ENCODE measurements around the gene CASP7.
A peak's percentile ranks its signal among the peaks of the same experiment; 100 is the strongest.

Gene CASP7

DNA sequence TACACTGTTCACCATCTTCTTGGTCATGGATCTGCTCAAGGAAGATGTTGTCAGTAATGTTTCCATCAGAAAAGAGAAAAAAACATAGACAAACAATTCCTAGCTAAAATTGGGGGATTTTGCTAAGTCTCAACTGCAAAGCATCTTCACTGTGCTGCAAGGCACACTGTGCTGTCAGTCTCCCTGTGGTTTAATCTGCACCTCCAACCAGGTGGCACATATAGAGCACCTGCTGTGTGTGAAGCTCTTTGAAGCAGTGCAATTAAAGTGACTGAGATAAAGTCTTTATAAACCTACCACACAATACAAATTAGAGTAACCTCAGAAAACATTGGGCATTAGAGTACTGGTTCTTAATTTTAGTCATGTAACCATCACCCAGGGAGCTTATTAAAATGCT is 22.2 kb upstream of the CASP7 start:
- peaks cover 6% of the 10 kb centered on the region for H3K27me3 Mint-ChIP-seq
- no peak overlapping the region for H3K27ac Mint-ChIP-seq
- H3K36me3 Mint-ChIP-seq: no peaks in the 10 kb centered on the region
- H3K4me3 Mint-ChIP-seq: no peak overlapping the region
- H3K4me1 Mint-ChIP-seq: no peaks in the 10 kb centered on the region
- H3K9me3 Mint-ChIP-seq: no peaks in the 10 kb centered on the region

DNA sequence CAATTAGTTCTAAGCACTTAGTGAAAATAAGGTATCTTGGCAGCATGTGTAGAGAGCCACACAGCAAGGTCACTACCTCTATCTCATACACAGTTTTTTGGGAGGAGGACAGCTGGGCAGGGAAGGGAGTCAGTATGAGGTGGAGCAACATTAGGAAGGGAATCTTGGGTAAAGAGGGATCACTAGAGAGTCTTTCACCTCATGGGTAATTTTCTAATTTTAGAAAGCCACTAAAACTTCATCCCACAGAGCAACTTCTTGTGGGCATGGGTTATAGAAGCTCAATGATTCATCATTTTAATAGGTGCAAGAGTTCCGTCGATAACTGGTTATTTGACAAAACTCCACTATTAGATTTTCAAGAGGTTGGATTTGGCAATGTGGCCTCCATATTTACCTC is 18.4 kb upstream of the CASP7 start:
- Mint-ChIP-seq H3K4me1 (no peaks in the 10 kb centered on the region), H3K4me3 (no peak overlapping the region), H3K27ac (no peak overlapping the region), H3K27me3 (peaks cover 6% of the 10 kb centered on the region), H3K36me3 (no peaks in the 10 kb centered on the region), H3K9me3 (no peaks in the 10 kb centered on the region)

DNA sequence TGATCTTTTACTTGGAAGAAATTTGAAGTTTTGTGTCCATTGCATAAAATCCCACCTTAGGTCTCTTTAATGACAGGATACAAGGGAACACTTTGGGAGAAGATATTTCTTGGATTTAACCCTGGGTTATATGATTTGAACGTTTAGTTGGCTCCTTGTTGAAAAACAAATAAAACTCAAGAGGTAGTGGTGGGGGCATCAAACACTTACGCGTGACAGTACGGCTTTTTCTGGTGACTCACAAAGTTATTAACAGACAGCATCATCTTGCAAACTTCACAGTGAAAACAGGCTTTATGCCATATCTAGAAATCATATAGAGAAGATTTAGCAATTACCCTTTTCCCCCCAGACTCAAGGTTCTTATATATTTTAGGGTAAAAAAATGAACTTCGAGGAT is 16.6 kb upstream of the CASP7 start:
- H3K4me3 Mint-ChIP-seq: no peak overlapping the region
- no peaks in the 10 kb centered on the region for H3K36me3 Mint-ChIP-seq
- no peak overlapping the region for H3K27ac Mint-ChIP-seq
- no peaks in the 10 kb centered on the region for H3K9me3 Mint-ChIP-seq
- H3K4me1 Mint-ChIP-seq: no peaks in the 10 kb centered on the region
- peaks cover 4% of the 10 kb centered on the region for H3K27me3 Mint-ChIP-seq

DNA sequence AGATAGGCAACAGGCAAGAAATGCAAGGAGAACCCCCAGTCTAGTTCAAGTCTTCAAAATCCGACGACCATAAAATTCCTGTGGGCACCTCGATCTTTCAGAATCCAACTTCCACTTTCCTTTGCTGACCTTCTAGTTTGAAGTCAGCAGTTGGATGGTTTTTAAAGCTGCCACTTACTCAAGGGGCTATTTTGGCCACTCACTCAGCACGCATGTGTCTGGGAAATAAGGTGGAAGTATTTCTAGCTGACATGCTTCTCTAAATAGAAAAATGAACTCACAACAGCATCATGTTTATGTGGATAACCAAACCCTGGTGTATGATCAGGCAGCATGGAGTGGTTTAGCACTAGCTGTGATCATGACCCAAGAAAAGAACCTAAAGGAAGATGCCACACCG is 15.8 kb upstream of the CASP7 start, which contains the start of gene NRAP:
NRAP (minus strand) TSS at position 134 of the 400 bp plus-strand sequence. CDS start 159 bp downstream, outside the sequence.
- Mint-ChIP-seq H3K36me3 (no peaks in the 10 kb centered on the region), H3K4me3 (no peak within 1 kb of the TSS), H3K9me3 (no peaks in the 10 kb centered on the region), H3K4me1 (no peaks in the 10 kb centered on the region), H3K27ac (no peak within 1 kb of the TSS), H3K27me3 (peaks cover 4% of the 10 kb centered on the region)

DNA sequence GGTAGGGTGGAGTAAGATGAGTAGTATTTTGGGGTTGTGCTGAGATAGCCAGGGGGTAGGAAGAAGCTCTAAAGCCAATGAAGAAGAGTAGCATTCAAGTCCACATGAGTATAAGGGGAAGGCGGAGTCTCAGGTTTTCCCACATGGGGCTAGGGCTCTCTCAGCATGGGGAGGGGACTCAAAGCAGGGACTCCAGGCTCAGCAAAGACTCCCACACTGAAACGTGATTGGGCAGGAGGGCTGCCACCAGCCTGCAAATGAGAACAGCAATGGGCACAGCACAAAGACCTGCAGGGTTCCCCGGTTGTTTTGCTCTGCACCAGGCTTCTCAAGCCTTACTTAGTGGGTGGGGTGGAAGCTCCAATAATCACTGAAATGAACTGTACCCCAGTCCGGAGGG is 14.4 kb upstream of the CASP7 start:
- Mint-ChIP-seq H3K4me3 (no peak overlapping the region), H3K27me3 (peaks cover 4% of the 10 kb centered on the region), H3K9me3 (peaks cover 3% of the 10 kb centered on the region), H3K36me3 (peaks cover 1% of the 10 kb centered on the region), H3K27ac (no peak overlapping the region), H3K4me1 (no peaks in the 10 kb centered on the region)

DNA sequence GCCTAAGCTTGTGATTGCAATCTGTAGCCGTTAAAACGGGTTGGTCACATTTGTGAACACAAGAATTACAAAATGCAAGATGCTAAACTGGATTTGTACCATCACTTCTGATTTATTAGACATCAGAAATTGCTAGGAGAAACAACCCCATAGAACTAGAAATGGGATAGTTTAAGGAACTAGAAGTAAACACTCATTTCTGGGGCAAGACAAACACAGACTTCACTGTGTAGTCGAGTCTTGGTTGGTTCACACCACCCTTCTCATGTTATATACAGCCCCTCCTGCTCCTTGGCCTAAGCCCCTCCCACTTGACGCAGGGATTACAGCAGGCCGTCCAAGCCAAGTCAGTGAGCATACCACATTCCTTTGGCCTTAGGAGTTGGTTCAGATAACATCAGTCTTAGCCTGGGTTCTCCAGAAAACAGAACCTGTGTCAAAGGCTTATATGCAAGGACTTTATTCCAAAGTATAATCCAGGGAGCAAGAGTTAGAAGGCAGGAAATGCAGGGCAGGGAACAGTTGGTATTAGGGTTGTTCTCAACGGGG is 13.8 kb upstream of the CASP7 start:
- H3K27ac Mint-ChIP-seq: no peak overlapping the region
- peaks cover 6% of the 10 kb centered on the region for H3K9me3 Mint-ChIP-seq
- no peaks in the 10 kb centered on the region for H3K4me1 Mint-ChIP-seq
- H3K27me3 Mint-ChIP-seq: peaks cover 5% of the 10 kb centered on the region
- peaks cover 4% of the 10 kb centered on the region for H3K36me3 Mint-ChIP-seq
- no peak overlapping the region for H3K4me3 Mint-ChIP-seq

DNA sequence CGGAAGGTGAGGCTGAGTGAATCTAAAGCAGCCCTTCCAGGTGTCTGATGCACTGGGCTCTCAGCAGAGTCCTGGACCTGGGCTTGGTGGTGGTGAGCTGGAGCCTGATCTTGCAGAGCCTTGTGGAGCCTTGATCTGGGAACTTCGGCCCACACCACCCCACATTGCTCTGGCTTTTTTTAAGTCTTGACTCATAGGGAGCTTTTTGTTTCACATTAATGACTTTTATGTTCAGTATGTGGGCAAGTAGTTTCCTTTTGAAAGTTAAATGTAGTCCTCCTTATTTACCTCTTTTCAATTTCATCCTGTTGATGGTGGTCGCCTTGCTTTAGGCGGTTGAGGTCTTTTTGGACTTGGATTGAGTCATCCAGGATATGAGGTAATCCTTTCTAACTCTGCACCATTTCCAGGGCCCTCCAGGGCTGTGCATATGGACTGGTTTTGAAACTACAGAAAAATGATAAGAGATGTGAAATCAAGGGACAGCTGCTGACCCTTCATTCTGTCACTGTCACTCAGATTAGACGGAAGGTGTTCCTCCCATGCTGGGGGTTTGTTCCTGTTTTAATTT is 12.9 kb upstream of the CASP7 start:
- peaks cover 6% of the 10 kb centered on the region for H3K9me3 Mint-ChIP-seq
- peaks cover 7% of the 10 kb centered on the region for H3K27me3 Mint-ChIP-seq
- peaks cover 4% of the 10 kb centered on the region for H3K36me3 Mint-ChIP-seq
- H3K4me3 Mint-ChIP-seq: no peak overlapping the region
- no peak overlapping the region for H3K27ac Mint-ChIP-seq
- H3K4me1 Mint-ChIP-seq: no peaks in the 10 kb centered on the region

DNA sequence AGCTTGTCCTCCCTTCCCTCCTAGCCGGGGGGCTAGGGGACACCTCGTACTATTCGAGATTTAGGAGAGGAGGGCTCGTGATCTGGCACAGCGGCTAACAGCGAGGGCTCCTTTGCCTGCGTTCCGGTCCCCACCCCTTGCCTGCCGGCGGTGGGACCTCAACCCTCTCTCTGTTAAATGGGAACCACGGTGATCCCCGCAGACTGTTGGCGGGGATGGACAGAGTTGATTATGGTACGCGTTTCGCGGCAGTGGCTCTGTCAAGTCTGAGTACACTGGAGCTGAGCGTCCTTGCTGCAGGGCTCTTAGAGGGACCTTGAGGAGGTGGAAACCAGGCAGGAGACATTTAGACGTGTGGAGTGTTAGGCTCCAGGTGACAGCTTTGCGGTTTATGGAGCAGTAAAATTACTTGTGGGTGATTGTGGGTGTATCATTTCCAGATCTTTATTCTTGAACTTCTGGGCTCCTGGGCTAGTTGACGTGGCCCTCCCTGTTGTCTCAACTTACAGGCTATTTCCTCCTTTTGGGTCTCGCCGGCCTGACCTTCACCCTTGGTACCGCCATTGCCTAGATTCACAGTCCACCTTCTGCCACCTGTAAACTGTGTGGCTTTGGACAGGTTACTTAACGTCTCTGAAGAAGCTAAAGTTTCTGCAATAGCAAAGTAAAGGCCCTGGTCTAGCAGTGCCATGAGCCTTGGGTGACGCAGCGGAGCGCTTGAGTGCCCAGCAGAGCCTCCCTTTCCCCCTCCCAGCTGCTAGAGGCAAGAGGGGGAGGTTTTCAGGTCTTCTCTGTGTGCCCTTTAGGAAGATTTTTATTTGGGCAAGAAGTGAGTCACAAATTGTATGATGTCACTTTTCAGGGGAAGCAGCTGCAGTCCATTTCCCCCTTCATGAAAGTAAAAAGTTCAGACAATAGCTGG is 739 bp downstream of the CASP7 start:
- Mint-ChIP-seq H3K27me3 (no peaks in the 10 kb centered on the region), H3K36me3 (peaks cover 15% of the 10 kb centered on the region), H3K4me1 (peaks cover 49% of the 10 kb centered on the region), H3K4me3 (peak overlapping the region; percentile 93), H3K27ac (peak overlapping the region; percentile 81), H3K9me3 (peaks cover 6% of the 10 kb centered on the region)

DNA sequence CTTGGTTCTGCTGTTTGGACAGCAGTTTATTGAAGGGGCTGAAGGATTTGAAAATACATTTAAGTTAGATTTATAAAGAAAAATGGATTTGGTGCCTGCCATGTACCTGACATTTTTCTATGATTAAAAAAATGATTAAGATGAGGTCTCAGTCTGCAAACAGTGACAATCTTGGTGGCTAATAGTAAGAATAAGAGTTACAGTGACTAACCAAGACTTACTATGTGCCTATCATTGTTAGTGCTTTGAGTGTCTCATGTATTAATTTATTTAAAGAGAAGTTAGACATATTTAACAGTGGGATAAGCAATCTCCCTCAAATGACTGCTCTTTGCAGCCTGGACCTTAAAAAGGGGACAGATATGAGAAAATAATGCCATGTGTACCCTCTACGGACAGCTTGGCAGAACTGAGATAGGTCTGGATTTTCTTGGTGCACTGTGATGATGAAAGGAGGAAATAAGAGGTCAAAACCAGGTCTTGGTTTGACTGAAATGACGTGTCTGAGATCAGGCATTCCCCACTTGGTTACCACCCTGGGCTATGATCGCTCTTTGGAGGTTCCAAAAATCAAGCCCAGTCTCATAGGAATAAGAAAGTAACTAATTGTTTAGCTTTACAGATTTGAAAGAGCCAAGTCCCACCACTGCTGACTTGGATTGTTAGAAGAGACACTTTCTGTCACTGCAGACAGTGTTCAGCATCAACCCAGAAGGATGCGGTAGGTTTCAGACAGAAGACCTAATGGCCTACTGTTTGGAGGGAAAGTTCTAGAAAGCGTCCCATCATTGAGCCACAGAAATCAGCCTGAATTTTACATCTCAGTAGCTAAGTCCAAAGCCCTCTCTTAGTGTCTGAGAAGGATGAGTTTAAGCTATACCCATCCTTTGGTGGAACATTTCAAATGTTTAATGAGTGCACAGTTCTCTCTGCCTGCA is 2.1 kb downstream of the CASP7 start:
- peak overlapping the region; percentile 93 for H3K4me3 Mint-ChIP-seq
- H3K27me3 Mint-ChIP-seq: no peaks in the 10 kb centered on the region
- H3K9me3 Mint-ChIP-seq: peaks cover 12% of the 10 kb centered on the region
- H3K4me1 Mint-ChIP-seq: peaks cover 49% of the 10 kb centered on the region
- H3K36me3 Mint-ChIP-seq: peaks cover 19% of the 10 kb centered on the region
- peak overlapping the region; percentile 75 for H3K27ac Mint-ChIP-seq

DNA sequence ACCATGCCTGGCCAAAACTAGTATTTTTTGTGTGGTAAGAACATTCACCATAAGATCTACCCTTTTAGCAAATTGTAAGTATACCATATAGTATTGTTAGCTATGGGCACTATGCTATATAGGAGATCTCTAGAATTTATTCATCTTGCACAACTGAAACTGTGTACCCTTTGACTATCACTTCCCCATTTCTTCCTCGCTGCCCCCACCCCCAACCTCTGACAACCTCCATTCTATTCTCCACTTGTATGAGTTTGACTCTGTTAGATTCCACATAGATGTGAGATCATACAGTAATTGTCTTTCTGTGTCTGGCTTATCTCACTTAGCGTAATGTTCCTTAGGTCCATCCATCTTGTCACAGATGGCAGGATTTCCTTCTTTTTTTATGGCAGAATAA is 3.6 kb downstream of the CASP7 start:
- Mint-ChIP-seq H3K27me3 (no peaks in the 10 kb centered on the region), H3K36me3 (peaks cover 26% of the 10 kb centered on the region), H3K27ac (no peak overlapping the region), H3K4me1 (peaks cover 51% of the 10 kb centered on the region), H3K9me3 (peaks cover 15% of the 10 kb centered on the region), H3K4me3 (no peak overlapping the region)

DNA sequence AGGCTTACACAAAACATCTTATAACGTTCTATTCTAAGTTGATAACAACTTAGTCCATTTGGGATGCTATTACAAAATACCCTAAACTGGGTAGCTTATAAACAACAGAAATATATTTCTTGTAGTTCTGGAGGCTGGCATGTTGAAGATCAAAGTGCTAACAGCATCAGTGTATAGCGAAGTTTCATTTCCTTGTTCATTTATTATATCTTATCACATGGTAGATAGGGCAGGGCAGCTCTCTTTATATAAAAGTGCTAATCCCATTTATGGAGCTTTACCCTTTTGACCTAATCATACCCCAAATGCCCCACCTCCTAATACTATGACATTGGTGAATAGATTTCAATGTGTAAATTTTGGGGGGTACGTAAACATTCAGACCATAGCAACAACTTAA is 6.3 kb downstream of the CASP7 start:
- Mint-ChIP-seq H3K4me1 (peaks cover 56% of the 10 kb centered on the region), H3K9me3 (peaks cover 17% of the 10 kb centered on the region), H3K4me3 (no peak overlapping the region), H3K36me3 (peaks cover 47% of the 10 kb centered on the region), H3K27ac (no peak overlapping the region), H3K27me3 (no peaks in the 10 kb centered on the region)

DNA sequence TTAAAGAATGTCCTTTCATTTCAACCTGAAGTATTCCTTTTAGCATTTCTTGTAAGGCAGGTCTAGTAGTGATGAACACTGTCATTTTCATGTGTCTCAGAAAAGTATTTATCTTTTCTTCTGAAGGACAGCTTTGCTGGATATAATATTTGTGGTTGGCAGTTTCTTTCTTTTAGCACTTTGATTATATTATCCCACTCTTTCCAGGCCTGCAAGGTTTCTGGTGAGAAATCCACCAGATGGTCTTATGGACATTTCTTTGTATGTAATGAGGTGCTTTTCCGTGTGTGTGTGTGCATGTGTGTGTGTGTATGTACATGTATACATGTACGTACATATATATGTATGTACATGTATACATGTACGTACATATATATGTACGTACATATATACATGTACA is 7.3 kb downstream of the CASP7 start:
- H3K36me3 Mint-ChIP-seq: peaks cover 52% of the 10 kb centered on the region

DNA sequence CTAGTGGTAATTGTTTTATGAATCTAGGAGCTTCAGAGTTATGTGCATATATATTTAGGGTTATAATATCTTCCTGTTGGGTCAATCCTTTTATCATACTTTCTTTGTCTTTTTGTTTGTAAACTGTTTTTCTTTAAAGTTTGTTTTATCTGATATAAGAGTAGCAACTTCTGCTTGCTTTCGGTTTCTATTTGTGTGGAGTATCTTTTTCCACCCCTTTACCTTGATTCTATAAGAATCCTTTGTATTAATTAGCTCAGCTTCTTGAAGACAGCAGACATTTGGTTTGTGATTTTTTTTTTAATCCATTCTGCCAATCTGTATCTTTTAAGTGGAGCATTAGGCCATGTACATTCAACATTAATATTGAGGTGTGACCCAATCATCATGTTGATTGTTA is 9.3 kb downstream of the CASP7 start:
- H3K36me3 Mint-ChIP-seq: peaks cover 64% of the 10 kb centered on the region
- no peaks in the 10 kb centered on the region for H3K27me3 Mint-ChIP-seq
- peaks cover 32% of the 10 kb centered on the region for H3K9me3 Mint-ChIP-seq
- H3K4me1 Mint-ChIP-seq: peaks cover 37% of the 10 kb centered on the region
- H3K27ac Mint-ChIP-seq: no peak overlapping the region
- peak overlapping the region; percentile 19 for H3K4me3 Mint-ChIP-seq

More for the DNA sequence above, 7.3 kb downstream of the CASP7 start:
- Mint-ChIP-seq H3K27me3 (no peaks in the 10 kb centered on the region), H3K4me1 (peaks cover 46% of the 10 kb centered on the region), H3K27ac (no peak overlapping the region), H3K4me3 (no peak overlapping the region), H3K9me3 (peaks cover 17% of the 10 kb centered on the region)

DNA sequence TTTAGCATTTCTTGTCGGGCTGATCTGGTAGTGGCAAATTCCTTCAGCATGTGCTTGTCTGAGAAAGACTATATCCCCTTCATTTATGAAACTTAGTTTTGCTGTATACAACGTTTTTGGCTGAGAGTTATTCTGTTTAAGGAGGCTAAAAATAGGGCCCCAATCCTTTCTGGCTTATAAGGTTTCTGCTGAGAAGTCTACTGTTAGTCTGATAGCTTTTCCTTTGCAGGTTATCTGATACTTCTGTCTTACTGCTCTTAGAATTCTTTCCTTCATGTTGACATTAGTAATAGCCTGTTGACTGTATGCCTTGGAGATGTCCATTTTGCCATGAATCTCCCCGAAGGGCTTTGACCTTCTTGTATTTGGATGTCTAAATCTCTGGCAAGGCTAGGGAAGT is 9.9 kb downstream of the CASP7 start:
- no peak overlapping the region for H3K27ac Mint-ChIP-seq

DNA sequence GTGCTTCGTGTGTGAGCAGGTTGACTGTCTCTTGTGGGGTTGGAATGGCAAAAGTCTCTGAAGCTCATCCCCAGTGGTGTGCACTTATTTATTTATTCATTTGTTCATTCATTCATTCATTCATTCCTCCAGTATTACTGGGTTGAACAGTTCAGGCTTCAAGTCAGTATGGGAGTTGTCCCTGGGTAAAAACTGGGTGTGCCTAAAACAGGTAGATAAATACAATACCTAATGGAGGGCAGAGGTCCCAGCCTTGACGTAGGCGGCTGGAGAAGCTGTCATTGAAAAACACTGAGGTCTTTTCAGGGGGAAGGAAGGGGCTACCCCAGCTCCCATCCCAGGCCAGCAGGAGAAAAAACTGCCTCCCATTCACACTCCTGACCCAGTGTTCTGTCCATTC is 11.0 kb downstream of the CASP7 start:
- Mint-ChIP-seq H3K27me3 (no peaks in the 10 kb centered on the region), H3K9me3 (peaks cover 23% of the 10 kb centered on the region), H3K36me3 (peaks cover 59% of the 10 kb centered on the region)

More for the DNA sequence above, 9.9 kb downstream of the CASP7 start:
- peaks cover 32% of the 10 kb centered on the region for H3K4me1 Mint-ChIP-seq
- H3K27me3 Mint-ChIP-seq: no peaks in the 10 kb centered on the region
- peaks cover 32% of the 10 kb centered on the region for H3K9me3 Mint-ChIP-seq
- H3K36me3 Mint-ChIP-seq: peaks cover 62% of the 10 kb centered on the region
- no peak overlapping the region for H3K4me3 Mint-ChIP-seq

More for the DNA sequence above, 11.0 kb downstream of the CASP7 start:
- Mint-ChIP-seq H3K4me3 (no peak overlapping the region), H3K27ac (no peak overlapping the region), H3K4me1 (peaks cover 28% of the 10 kb centered on the region)

Data from activated naive CD4-positive, alpha-beta T cell treated with anti-CD3 and anti-CD28 coated beads, Interleukin-2, amount 50 U/mL, for 24 hours (primary cell).